ENCODE results near the gene AP1S3.

Gene AP1S3

DNA sequence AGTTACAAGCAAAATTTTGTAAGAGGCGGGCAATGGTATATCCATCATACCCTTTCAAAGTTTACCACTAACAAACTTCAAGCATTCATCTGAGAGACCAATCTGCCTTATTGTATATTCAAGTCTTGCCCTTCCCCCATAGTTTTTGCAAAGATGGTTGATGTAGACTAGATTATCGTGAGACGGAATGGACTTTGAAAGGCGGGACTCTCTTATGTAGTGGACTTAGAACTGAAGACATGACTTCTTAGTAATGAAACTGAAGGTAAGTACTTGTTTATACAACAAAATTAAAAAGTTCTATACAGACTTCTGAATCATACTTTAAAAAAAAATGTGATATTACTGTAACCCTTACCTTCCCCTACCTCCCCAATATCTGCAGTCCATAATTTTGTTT, 10.4 kb downstream of the AP1S3 start:
- in situ Hi-C loops (cut with MboI; ENCODE audit: low pct_unique_long_range_greater_than_20kb, low sequenced_read_pairs, unreplicated experiment): no loop called here
- no peak for TF ChIP-seq CTCF (IDR thresholded peaks at IDR 0.05; ENCODE audit: extremely low read depth, insufficient read depth, missing control alignments)
- DNase-seq (ENCODE audit: low spot score): no peak

DNA sequence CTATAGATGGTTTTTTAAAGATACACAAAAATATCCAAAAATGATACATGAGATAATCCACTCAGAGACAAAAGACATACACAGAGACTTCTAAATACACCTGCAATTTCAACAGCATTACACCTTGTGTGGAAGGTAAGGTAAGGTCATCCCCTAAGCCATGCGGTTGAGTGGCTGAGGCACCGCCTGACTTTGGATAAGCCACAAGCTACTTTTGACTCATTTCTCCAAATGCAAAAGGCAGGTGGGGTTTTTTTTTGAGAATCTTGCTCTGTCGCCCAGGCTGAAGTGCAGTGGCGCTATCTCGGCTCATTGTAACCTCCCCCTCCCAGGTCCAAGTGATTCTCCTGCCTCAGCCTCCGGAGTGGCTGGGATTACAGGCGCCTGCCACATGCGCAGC, 13.1 kb downstream of the AP1S3 start:
- no peak for TF ChIP-seq CTCF (IDR thresholded peaks at IDR 0.05; ENCODE audit: extremely low read depth, insufficient read depth, missing control alignments)
- no peak for DNase-seq (ENCODE audit: low spot score)
- in situ Hi-C loops (cut with MboI; ENCODE audit: low pct_unique_long_range_greater_than_20kb, low sequenced_read_pairs, unreplicated experiment): no loop called here

GRCh38 chr2:223822818-223823217, 14.6 kb downstream of the AP1S3 start:
- no peak for DNase-seq (ENCODE audit: low spot score)
- no peak for TF ChIP-seq CTCF (IDR thresholded peaks at IDR 0.05; ENCODE audit: extremely low read depth, insufficient read depth, missing control alignments)
- in situ Hi-C loops (cut with MboI; ENCODE audit: low pct_unique_long_range_greater_than_20kb, low sequenced_read_pairs, unreplicated experiment): no loop called here

GRCh38 chr2:223820549-223820948, 16.8 kb downstream of the AP1S3 start:
- no peak for DNase-seq (ENCODE audit: low spot score)
- in situ Hi-C loops (cut with MboI; ENCODE audit: low pct_unique_long_range_greater_than_20kb, low sequenced_read_pairs, unreplicated experiment): no loop called here
- no peak for TF ChIP-seq CTCF (IDR thresholded peaks at IDR 0.05; ENCODE audit: extremely low read depth, insufficient read depth, missing control alignments)

- TF ChIP-seq CTCF (IDR thresholded peaks at IDR 0.05; ENCODE audit: extremely low read depth, insufficient read depth, missing control alignments): no peak
- DNase-seq (ENCODE audit: low spot score): no peak
- in situ Hi-C loops (cut with MboI; ENCODE audit: low pct_unique_long_range_greater_than_20kb, low sequenced_read_pairs, unreplicated experiment): no loop called here
Measured at GRCh38 chr2:223819891-223820290, 17.5 kb downstream of the AP1S3 start.

GRCh38 chr2:223815884-223816570, 21.4 kb downstream of the AP1S3 start:
- DNase-seq (ENCODE audit: low spot score): no peak
- in situ Hi-C loops (cut with MboI; ENCODE audit: low pct_unique_long_range_greater_than_20kb, low sequenced_read_pairs, unreplicated experiment): no loop called here
- no peak for TF ChIP-seq CTCF (IDR thresholded peaks at IDR 0.05; ENCODE audit: extremely low read depth, insufficient read depth, missing control alignments)

All from GM13977 (cell line).